GM12875 (cell line): ENCODE results near the gene CCL2.

Experiments used
- H3K4me3 ChIP-seq: one replicate; pipeline ENCODE4 v1.5.1; 2011; ENCODE audit warnings: low read depth, low read length, control low read depth
- TF ChIP-seq, protein P1 (sequence below): IDR thresholded peaks from 2 replicates; pipeline ENCODE4 v1.5.1; 2011; ENCODE audit warnings: low read depth, mild to moderate bottlenecking, control low read depth, inconsistent platforms, low read length, moderate library complexity, borderline replicate concordance; ENCODE audit not compliant: insufficient read depth

CCL2 gene

DNA sequence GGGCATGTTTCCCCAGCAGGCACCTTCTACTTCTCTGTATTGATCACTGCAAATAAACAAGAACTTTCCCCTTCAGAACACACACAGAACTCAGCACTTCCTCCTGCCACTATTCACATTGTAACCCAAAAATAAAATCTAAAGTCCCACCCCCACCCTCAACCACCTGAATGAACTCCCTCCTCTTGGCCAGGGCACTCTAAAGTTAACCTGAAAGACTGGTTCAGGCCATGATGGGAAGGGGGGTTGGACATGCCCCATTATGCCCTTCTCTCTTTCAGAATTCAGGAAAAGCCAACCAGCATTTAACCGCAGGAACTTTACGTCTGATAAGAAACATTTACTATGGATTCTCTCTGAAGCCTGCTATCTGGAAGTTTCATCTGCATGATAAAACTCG, 27.4 kb upstream of the CCL2 start:
- TF ChIP-seq, protein P1, sequence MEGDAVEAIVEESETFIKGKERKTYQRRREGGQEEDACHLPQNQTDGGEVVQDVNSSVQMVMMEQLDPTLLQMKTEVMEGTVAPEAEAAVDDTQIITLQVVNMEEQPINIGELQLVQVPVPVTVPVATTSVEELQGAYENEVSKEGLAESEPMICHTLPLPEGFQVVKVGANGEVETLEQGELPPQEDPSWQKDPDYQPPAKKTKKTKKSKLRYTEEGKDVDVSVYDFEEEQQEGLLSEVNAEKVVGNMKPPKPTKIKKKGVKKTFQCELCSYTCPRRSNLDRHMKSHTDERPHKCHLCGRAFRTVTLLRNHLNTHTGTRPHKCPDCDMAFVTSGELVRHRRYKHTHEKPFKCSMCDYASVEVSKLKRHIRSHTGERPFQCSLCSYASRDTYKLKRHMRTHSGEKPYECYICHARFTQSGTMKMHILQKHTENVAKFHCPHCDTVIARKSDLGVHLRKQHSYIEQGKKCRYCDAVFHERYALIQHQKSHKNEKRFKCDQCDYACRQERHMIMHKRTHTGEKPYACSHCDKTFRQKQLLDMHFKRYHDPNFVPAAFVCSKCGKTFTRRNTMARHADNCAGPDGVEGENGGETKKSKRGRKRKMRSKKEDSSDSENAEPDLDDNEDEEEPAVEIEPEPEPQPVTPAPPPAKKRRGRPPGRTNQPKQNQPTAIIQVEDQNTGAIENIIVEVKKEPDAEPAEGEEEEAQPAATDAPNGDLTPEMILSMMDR, result no peak
- H3K4me3 ChIP-seq, result no peak overlapping the region

DNA sequence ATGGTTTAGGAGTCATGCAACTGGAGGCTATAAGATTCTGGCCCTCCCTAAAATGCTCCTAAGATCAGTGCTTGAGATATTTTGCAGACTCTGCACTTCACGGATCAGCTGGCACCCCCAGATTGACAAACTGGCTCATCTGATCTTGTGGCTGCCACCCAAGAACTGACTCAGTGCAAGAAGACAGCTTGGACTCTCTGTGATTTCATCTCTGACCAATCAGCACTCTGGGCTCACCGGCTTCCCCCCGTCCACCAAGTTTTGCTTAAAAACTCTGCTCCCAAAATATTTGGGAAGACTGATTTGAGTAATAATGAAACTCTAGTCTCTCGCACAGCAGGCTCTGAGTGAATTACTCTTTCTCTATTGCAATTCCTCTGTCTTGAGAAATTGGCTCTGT, 26.3 kb upstream of the CCL2 start:
- no peak overlapping the region for H3K4me3 ChIP-seq
- TF ChIP-seq, protein P1, result no peak

DNA sequence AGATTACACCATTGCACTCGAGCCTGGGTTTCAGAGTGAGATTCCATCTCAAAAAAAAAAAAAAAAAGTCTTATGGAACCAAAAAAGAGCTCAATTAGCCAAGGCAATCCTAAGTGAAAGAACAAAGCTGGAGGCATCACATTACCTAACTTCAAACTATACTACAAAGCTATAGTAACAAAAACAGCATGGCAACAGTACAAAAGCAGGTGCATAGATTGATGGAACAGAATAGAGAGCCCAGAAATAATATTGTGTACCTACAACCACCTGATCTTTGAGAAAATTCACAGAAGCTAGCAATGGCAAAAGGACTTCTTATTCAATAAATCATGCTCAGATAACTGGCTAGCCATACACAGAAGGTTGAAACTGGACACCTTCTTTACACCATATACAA, 24.7 kb upstream of the CCL2 start:
- TF ChIP-seq, protein P1, result no peak
- no peak overlapping the region for H3K4me3 ChIP-seq

DNA sequence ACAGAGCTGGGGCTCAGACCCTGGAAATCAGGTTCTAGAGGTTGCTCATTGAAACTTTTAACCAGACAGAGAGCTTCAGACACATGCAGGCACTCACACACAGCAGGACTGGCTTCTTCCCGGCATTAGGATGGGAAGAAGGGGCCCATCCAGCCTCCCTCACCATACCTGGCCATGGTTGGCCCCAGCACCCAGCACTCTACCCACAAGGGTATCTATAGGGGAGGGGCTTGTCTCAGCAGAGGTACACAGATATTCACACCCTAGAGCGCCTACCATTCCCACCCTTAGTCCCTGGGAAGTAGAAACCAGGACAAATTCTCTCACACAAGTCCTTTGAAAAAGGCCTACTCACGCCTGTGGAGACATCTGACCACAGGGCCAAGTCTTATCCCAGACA, 20.5 kb upstream of the CCL2 start:
- TF ChIP-seq, protein P1, result no peak
- H3K4me3 ChIP-seq, result no peak overlapping the region

DNA sequence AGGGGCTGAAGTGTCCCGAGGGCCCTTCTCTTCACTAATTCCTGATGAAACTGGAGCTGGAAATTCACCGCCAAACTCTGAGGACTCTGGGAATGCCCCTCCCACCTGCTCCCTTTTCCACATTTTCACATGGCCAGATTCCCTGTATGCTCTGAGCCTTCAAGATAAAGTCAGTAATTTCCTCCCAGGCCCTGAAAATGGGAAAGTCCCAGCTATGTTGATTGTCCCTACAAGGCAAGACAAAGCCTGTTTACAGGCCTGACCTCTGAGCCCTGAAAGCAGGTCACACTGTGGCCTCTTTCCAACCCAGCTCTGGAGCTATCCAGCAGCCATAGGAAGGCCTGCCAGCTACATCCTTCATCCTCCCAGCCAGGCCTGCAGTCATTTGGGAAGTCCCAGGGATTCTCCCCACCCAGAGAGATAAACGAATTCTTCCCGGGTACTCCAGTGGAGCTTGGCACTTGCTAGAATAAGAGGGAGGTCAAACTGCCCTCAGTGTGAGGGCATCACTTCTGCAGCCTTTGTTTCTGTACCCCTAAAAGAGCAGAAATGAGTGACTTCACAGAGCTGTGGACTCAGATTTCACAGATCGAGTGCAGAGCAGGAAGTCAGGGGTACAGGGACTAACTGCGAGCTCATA, 19.6 kb upstream of the CCL2 start:
- H3K4me3 ChIP-seq, result no peak overlapping the region
- TF ChIP-seq, protein P1, result no peak

DNA sequence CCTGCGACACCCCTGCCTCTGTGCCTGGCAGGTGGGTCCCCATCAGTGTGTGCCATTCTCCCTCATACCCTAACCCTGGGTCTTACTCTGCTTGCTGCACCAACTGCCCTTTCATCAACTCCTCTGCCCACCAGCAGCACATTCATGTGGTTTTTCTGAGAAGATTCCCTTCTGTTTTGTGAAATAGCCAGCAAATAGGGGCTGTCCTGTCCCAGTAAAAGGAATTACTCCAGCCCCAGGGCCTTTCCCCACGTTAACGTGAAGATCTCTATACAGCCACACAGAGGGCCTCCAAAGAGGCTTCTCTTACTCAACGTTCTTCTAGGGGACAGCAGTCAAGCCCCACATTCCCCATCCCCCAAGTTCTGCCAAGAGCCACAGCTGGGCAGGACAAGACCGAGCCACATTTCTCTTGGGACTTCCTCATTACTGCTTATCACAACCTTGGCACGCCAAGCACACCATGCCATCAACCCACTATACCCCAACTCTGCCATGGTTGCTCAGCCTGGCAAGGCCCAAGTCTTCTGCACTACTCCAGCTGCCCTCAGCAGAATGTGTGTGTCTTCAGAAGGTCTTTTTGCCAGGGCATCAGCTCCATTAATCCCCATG, 18.7 kb upstream of the CCL2 start:
- H3K4me3 ChIP-seq, result no peak overlapping the region
- TF ChIP-seq, protein P1, result no peak

DNA sequence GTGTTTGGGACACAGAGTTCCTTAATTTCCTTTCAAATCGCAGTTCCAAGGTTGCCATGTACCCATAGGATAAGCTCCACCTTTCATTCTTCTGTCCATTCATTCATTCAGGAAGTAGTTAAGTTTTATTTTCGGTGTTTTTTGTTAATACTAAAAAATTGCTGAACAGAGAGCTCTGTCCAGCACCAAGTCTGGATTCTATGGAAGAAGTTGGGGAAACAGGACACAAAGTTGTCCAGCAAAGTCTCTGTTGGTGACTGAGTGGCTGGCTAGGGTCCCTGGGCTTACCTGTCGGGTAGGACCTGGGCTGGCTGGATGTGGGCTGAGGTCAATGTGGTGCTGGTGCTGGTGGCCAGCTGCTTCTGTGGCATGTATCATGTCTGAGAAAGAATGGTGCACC, 17.6 kb upstream of the CCL2 start:
- no peak overlapping the region for H3K4me3 ChIP-seq
- TF ChIP-seq, protein P1, result no peak
